ENCODE measurements around the gene GRM8. TPM values are rescaled to one million over a fixed set of nuclear protein-coding genes. Genes with fewer than 3 reads are reported as not detected.

The GRM8 gene
- total and polyA plus RNA-seq, 2 donors: 0.27 to 0.38 TPM

DNA sequence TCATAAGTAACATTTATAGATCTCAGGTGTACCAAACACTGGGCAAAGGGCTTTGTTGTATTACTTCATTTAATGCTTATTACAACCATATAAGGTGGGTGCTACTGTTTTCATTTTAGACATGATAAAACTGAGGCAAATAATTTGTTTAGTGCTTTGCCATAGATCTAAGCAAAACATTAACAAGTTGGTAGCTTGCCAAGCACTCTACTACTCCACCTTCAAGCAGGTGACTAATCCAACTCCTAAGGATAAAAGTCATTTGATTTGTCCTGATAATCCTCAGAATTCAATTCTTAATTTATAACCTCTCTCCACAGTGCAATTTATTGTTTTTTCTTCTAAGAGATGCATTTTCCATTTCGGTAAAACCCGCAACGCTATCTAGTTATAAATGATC is 646.4 kb downstream of the GRM8 start:
- Histone ChIP-seq H3K27ac (ENCODE audit: low read depth in 1 of 2, low read length in 1 of 2) (no peak overlapping the region), H3K27me3 (ENCODE audit: control insufficient read depth in 2 of 2, insufficient read depth in 1 of 2, low read length in 1 of 2) (no peaks in the 10 kb centered on the region), H3K4me3 (ENCODE audit: low read length in 2 of 2) (no peak overlapping the region), H3K9me3 (ENCODE audit: control insufficient read depth in 2 of 2, insufficient read depth in 1 of 2, low read length in 1 of 2) (no peaks in the 10 kb centered on the region), H3K4me1 (ENCODE audit: control insufficient read depth in 2 of 2, insufficient read depth in 2 of 2, low read length in 2 of 2) (no peaks in the 10 kb centered on the region), H3K36me3 (ENCODE audit: control insufficient read depth in 2 of 2, insufficient read depth in 2 of 2, low read length in 1 of 2) (no peaks in the 10 kb centered on the region)
- no peak for DNase-seq (ENCODE audit: low read depth in 6 of 9, low spot score in 9 of 9)
- WGBS: 95% methylated on average over 3 of the region's 3 CpGs

DNA sequence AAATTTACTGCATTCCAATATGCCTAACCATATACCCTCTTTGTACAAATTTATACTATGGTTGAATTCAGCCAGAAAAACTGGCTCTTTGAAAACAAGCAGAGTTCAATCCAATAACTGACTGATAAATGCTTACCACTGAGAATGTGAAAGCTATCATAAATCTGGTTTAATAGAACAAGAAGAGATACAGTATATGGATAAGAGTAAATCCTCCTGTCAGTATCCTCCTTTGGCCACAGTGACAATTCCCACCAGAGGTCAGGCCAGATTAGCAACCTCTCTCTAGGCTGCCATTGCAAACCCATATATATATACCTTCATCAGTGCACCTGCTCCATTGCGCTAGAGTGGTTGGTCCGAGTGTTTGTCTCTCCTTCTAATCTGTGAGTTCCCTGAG is 647.2 kb downstream of the GRM8 start:
- Histone ChIP-seq H3K36me3 (ENCODE audit: control insufficient read depth in 2 of 2, insufficient read depth in 2 of 2, low read length in 1 of 2) (no peaks in the 10 kb centered on the region), H3K4me1 (ENCODE audit: control insufficient read depth in 2 of 2, insufficient read depth in 2 of 2, low read length in 2 of 2) (no peaks in the 10 kb centered on the region), H3K9me3 (ENCODE audit: control insufficient read depth in 2 of 2, insufficient read depth in 1 of 2, low read length in 1 of 2) (no peaks in the 10 kb centered on the region), H3K27ac (ENCODE audit: low read depth in 1 of 2, low read length in 1 of 2) (no peak overlapping the region), H3K4me3 (ENCODE audit: low read length in 2 of 2) (no peak overlapping the region), H3K27me3 (ENCODE audit: control insufficient read depth in 2 of 2, insufficient read depth in 1 of 2, low read length in 1 of 2) (no peaks in the 10 kb centered on the region)
- 95% methylated on average over 2 of the region's 2 CpGs for WGBS
- no peak for DNase-seq (ENCODE audit: low read depth in 6 of 9, low spot score in 9 of 9)

DNA sequence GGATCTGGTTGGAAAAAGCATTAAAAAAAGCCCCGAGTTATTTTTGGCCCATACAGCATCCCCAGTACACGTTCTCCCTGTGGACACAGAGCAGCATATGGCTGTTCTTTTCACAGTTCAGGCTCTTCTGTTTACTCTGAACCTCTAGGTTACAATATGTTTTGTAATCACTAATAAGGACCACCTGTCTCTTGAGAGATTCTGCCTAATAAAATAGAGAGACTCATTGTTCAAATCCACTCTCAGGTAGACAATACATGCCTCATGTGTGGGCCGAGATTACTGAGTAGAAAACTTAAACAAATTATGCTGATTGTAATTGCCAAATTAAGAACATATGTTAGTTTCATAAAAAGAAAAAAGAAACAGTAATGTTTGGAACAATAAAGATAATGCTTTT is 647.7 kb downstream of the GRM8 start:
- Histone ChIP-seq H3K27ac (ENCODE audit: low read depth in 1 of 2, low read length in 1 of 2) (no peak overlapping the region), H3K36me3 (ENCODE audit: control insufficient read depth in 2 of 2, insufficient read depth in 2 of 2, low read length in 1 of 2) (no peaks in the 10 kb centered on the region), H3K4me1 (ENCODE audit: control insufficient read depth in 2 of 2, insufficient read depth in 2 of 2, low read length in 2 of 2) (no peaks in the 10 kb centered on the region), H3K27me3 (ENCODE audit: control insufficient read depth in 2 of 2, insufficient read depth in 1 of 2, low read length in 1 of 2) (no peaks in the 10 kb centered on the region), H3K9me3 (ENCODE audit: control insufficient read depth in 2 of 2, insufficient read depth in 1 of 2, low read length in 1 of 2) (no peaks in the 10 kb centered on the region), H3K4me3 (ENCODE audit: low read length in 2 of 2) (no peak overlapping the region)
- no peak for DNase-seq (ENCODE audit: low read depth in 6 of 9, low spot score in 9 of 9)
- WGBS: 72% methylated on average over 3 of the region's 3 CpGs

DNA sequence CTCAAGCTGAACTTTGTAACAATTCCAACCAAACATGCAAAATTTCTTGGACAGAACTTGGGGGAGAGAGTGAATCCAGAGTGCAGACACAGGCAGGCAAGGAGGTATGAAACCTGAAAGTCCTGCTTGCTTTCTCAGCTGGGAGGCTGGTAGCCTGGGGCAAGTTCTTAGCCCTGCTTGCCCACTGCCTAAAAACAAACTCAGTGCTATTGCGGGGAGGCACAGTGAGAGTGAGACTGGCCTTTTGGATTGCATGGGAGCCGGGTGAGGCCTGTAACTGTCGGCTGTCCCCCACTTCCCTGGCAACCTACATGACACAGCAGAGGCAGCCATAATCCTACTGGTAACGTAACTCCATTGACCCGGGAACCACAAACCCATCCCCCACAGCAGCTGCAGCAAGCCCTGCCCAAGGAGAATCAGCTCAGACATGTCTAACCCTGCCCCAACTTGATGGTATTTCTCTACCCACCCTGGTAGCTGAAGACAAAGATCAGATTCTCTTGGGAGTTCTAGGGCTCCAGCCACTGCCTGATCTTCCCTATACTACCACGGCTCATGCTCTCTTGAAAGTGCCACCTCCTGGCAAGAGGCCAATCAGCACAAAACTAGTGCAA is 663.6 kb downstream of the GRM8 start:
- WGBS: 92% methylated on average over 6 of the region's 6 CpGs
- no peak overlapping the region for H3K27ac ChIP-seq (ENCODE audit: low read depth in 1 of 2, low read length in 1 of 2)
- H3K4me3 ChIP-seq (ENCODE audit: low read length in 2 of 2): no peak overlapping the region
- peaks cover 0 to 9% of the 10 kb centered on the region in 2 donors for H3K9me3 ChIP-seq (ENCODE audit: control insufficient read depth in 2 of 2, insufficient read depth in 1 of 2, low read length in 1 of 2)
- no peaks in the 10 kb centered on the region for H3K4me1 ChIP-seq (ENCODE audit: control insufficient read depth in 2 of 2, insufficient read depth in 2 of 2, low read length in 2 of 2)
- no peaks in the 10 kb centered on the region for H3K36me3 ChIP-seq (ENCODE audit: control insufficient read depth in 2 of 2, insufficient read depth in 2 of 2, low read length in 1 of 2)
- no peaks in the 10 kb centered on the region for H3K27me3 ChIP-seq (ENCODE audit: control insufficient read depth in 2 of 2, insufficient read depth in 1 of 2, low read length in 1 of 2)
- no peak for DNase-seq (ENCODE audit: low read depth in 6 of 9, low spot score in 9 of 9)

DNA sequence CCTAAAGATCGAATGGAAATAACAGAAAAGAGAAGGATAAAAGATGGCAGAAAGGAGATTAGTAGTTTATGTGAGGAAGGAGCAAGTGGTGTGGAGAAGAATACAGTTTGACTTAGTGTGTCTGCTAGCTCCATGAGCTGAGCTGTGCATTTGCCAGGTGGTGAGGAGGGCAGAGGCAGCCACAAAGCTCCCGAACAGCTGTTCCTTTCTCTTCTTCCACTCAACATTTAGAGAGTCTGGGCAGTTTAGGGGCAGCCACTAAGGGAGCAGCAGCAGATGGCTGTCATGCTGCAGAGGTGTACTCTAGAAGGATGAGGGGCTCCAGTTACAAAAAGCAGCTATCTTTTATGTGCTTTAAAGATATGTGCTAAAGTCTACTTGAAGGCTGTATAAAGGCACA is 674.4 kb downstream of the GRM8 start:
- no peak overlapping the region for H3K4me3 ChIP-seq (ENCODE audit: low read length in 2 of 2)
- DNase-seq (ENCODE audit: low read depth in 6 of 9, low spot score in 9 of 9): no peak

DNA sequence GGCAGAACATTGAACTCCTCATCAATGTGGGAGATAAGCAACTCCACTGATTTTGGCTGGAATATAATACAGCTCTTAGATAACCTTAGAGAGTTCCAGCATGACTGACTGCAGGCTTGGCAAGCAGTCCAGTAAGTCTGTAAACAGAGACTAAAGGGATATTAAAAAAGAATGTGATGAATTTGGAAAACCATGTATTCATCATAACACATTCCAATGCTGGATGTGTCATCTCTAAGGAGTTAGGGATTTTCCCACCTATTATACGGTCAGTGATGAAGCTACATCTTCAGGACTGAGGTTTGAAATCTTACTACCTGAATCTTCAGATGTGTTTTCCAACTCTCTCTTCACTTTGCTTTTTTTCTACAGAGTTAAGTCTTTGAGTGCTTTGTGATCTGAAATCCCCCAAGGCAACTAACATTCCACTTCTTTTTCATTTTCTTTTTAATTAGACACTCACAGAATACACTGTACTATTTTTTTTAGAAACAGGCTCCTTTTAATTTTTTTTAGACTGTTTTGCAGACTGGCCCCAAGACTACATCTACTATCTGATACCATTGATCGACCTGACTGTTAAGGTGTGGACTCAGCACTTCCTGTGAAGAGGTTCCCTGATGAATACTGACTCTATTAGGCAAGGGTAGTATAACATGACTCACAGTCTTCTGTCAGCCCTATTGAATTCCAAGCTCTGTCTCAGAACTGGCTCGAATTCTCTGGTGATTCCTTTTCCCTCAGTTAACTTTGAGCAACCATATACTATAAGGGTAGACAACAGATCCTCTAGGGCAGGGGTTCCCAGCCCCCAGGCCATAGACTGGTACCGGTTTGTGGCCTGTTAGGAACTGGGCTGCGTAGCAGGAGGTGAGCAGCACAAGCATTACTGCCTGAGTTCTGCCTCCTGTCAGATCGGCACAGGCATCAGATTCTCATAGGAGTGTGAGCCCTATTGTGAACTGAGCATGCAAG is 678.2 kb downstream of the GRM8 start:
- Histone ChIP-seq H3K27me3 (ENCODE audit: control insufficient read depth in 2 of 2, insufficient read depth in 1 of 2, low read length in 1 of 2) (no peaks in the 10 kb centered on the region), H3K4me3 (ENCODE audit: low read length in 2 of 2) (no peak overlapping the region), H3K36me3 (ENCODE audit: control insufficient read depth in 2 of 2, insufficient read depth in 2 of 2, low read length in 1 of 2) (no peaks in the 10 kb centered on the region), H3K27ac (ENCODE audit: low read depth in 1 of 2, low read length in 1 of 2) (peak overlapping the region in 1 of 2 donors; percentile 56), H3K4me1 (ENCODE audit: control insufficient read depth in 2 of 2, insufficient read depth in 2 of 2, low read length in 2 of 2) (no peaks in the 10 kb centered on the region), H3K9me3 (ENCODE audit: control insufficient read depth in 2 of 2, insufficient read depth in 1 of 2, low read length in 1 of 2) (no peaks in the 10 kb centered on the region)
- 81% methylated on average over 6 of the region's 6 CpGs for WGBS
- DNase-seq (ENCODE audit: low read depth in 6 of 9, low spot score in 9 of 9): peak in 1 of 9 donors; percentile 7

More for the DNA sequence above, 674.4 kb downstream of the GRM8 start:
- peaks cover 0 to 4% of the 10 kb centered on the region in 2 donors for H3K9me3 ChIP-seq (ENCODE audit: control insufficient read depth in 2 of 2, insufficient read depth in 1 of 2, low read length in 1 of 2)
- no peaks in the 10 kb centered on the region for H3K36me3 ChIP-seq (ENCODE audit: control insufficient read depth in 2 of 2, insufficient read depth in 2 of 2, low read length in 1 of 2)
- WGBS: 75% methylated on average over 2 of the region's 2 CpGs
- no peaks in the 10 kb centered on the region for H3K27me3 ChIP-seq (ENCODE audit: control insufficient read depth in 2 of 2, insufficient read depth in 1 of 2, low read length in 1 of 2)
- no peaks in the 10 kb centered on the region for H3K4me1 ChIP-seq (ENCODE audit: control insufficient read depth in 2 of 2, insufficient read depth in 2 of 2, low read length in 2 of 2)
- no peak overlapping the region for H3K27ac ChIP-seq (ENCODE audit: low read depth in 1 of 2, low read length in 1 of 2)

DNA sequence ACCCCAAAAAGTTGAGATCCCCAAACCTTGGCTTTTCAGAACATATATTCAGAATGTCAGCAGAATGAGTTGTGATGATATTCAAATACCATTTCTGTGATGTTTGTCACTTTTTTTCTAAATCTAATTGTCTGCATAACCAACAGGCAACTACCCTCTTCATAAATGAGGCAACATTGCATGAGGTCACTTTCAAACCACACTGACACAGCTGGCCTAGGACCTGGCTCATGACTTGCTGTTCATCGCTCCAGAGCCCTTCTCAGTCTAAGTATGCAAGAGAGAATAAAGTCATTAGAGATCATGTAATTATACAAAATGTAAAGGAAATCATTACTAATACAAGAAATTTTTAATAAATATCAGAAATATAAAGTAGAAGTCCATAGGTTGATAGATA is 681.9 kb downstream of the GRM8 start:
- no peaks in the 10 kb centered on the region for H3K9me3 ChIP-seq (ENCODE audit: control insufficient read depth in 2 of 2, insufficient read depth in 1 of 2, low read length in 1 of 2)
- H3K27ac ChIP-seq (ENCODE audit: low read depth in 1 of 2, low read length in 1 of 2): no peak overlapping the region
- DNase-seq (ENCODE audit: low read depth in 6 of 9, low spot score in 9 of 9): no peak
- WGBS: 95% methylated on average over 1 of the region's 1 CpG
- no peaks in the 10 kb centered on the region for H3K27me3 ChIP-seq (ENCODE audit: control insufficient read depth in 2 of 2, insufficient read depth in 1 of 2, low read length in 1 of 2)
- H3K36me3 ChIP-seq (ENCODE audit: control insufficient read depth in 2 of 2, insufficient read depth in 2 of 2, low read length in 1 of 2): no peaks in the 10 kb centered on the region
- no peak overlapping the region for H3K4me3 ChIP-seq (ENCODE audit: low read length in 2 of 2)
- H3K4me1 ChIP-seq (ENCODE audit: control insufficient read depth in 2 of 2, insufficient read depth in 2 of 2, low read length in 2 of 2): no peaks in the 10 kb centered on the region

DNA sequence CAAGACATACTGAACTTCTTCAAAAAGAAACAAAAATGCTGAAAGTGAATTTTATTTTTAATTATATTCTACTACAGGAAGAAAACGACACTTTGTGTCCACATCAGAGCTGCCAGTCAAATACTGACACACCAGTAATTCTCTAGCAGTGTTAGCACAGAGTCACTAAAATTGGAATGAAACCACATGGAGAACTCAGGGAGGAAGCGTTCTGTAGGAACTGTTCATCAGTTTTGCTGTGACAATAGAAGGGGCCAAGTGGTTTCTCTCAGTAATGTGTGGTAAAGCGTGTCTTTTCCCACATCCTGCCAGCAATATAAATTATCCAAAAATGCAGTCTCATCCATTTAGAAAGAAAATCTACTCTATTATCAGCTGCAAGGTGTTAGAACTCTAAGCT is 683.3 kb downstream of the GRM8 start:
- H3K4me3 ChIP-seq (ENCODE audit: low read length in 2 of 2): no peak overlapping the region
- H3K27ac ChIP-seq (ENCODE audit: low read depth in 1 of 2, low read length in 1 of 2): no peak overlapping the region
- 4% methylated on average over 3 of the region's 3 CpGs for WGBS
- peak in 1 of 9 donors; percentile 9 for DNase-seq (ENCODE audit: low read depth in 6 of 9, low spot score in 9 of 9)
- no peaks in the 10 kb centered on the region for H3K36me3 ChIP-seq (ENCODE audit: control insufficient read depth in 2 of 2, insufficient read depth in 2 of 2, low read length in 1 of 2)
- H3K27me3 ChIP-seq (ENCODE audit: control insufficient read depth in 2 of 2, insufficient read depth in 1 of 2, low read length in 1 of 2): no peaks in the 10 kb centered on the region
- H3K4me1 ChIP-seq (ENCODE audit: control insufficient read depth in 2 of 2, insufficient read depth in 2 of 2, low read length in 2 of 2): no peaks in the 10 kb centered on the region
- no peaks in the 10 kb centered on the region for H3K9me3 ChIP-seq (ENCODE audit: control insufficient read depth in 2 of 2, insufficient read depth in 1 of 2, low read length in 1 of 2)

DNA sequence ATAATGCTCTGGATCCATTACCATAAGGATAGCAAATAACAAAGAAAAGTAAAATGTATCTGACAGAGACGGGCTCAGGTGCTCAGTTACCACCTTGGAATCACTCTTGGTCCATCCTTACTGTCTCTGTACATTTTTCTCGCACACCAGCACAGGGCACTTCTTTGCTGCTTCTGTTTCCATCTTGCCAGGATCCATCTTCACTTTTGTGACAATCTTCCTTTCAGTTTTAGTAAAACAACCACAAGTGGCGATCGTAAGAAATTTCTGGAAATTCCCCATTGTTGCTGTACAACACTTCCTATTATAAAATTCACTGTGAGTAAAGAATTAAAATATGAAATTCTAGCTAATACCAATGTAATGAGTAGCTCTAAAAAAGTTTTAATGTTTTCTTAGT is 695.5 kb downstream of the GRM8 start:
- 81% methylated on average over 4 of the region's 4 CpGs for WGBS
- DNase-seq (ENCODE audit: low read depth in 6 of 9, low spot score in 9 of 9): no peak

More for the DNA sequence above, 695.5 kb downstream of the GRM8 start:
- H3K9me3 ChIP-seq (ENCODE audit: control insufficient read depth in 2 of 2, insufficient read depth in 1 of 2, low read length in 1 of 2): no peaks in the 10 kb centered on the region
- no peak overlapping the region for H3K27ac ChIP-seq (ENCODE audit: low read depth in 1 of 2, low read length in 1 of 2)
- H3K4me3 ChIP-seq (ENCODE audit: low read length in 2 of 2): no peak overlapping the region
- H3K27me3 ChIP-seq (ENCODE audit: control insufficient read depth in 2 of 2, insufficient read depth in 1 of 2, low read length in 1 of 2): no peaks in the 10 kb centered on the region
- H3K36me3 ChIP-seq (ENCODE audit: control insufficient read depth in 2 of 2, insufficient read depth in 2 of 2, low read length in 1 of 2): no peaks in the 10 kb centered on the region
- H3K4me1 ChIP-seq (ENCODE audit: control insufficient read depth in 2 of 2, insufficient read depth in 2 of 2, low read length in 2 of 2): no peaks in the 10 kb centered on the region
